Stimulated activated CD4-positive, alpha-beta T cell treated with anti-CD3 and anti-CD28 coated beads, TNF-alpha, amount 100 ng/mL, for 1 hour (primary cell): ENCODE data around the gene PACRG.

Experiments used
- DNase-seq, 3 donors: peaks; one replicate each; pipeline ENCODE4 v3.0.0-alpha.2; 2020; ENCODE audit warnings: low read depth in 3 of 3, low spot score in 1 of 3

The PACRG gene

DNA sequence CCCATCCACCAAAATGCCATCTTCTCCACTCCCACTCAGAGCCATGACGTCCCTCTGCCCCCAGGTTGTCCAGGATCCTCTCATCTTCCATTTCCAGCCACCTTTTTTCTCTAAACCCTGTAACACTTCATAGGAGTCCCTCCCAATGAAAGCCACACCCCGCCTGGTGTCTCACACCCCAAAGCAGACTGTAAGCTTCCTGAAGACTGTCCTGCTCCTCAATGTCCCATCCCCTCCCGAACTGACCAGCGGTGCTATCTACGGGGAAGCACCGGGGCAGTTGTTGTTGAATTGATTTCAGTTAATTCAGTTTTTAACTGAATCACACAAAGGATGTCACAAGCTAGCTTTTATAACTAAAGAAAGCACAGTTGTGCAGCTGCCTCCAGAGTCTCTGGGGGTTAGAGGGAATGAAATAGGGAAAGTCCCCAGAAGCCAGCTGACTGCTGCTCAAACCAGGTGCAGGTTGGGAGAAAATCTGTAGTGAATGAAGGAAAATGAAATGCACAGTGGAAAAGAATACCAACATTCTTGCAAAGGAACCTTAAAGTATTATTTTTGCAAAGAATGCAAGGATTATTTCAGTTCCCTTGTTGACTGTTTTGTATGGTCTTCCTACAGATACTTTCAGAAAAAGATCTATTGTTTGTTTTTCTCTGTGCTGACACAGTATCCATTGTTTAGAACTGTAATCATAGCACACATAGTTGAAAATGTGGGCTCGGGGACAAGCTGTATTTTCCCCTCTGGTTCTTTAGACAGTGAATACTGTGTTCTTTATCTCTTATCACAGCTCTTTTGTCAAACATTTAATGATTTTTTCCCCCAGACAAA, 464.1 kb downstream of the PACRG start:
- no peak for DNase-seq

DNA sequence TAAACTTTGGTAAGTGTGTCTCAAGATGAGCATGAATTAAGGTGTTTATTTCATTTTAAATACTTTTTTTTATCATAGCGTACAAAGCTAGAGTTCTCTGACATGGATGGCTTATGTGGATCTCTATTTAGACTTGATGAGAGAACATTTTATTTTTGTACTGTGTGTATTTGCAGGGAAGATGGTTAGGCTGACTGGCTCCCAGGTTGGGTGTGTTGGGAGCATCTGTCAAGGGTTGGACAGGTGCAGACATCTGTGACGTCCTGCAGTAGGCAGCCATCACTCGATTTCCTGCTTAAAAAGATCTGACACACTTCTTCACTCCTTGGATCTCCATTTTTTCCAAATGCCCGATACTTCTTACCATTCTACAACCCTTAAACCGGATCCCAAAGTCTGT, 464.8 kb downstream of the PACRG start:
- DNase-seq = no peak

DNA sequence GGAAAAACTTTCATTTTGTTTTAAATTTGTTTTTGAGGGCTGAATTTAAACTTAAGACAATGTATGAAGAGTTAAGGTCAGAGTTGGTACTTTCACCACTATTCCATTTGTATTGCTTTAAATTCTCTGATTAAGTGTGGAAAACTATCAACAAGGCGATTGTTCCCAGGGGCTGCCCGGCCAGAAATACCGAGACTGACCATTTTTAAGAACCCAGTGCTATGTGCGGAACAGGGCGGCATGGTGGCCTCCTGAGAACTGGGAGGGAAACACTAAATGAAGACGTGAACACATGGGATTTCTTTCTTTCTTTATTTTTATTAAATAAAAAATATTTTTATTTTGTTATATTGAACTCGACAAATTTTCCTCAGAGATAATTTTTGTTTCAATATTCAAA, 465.6 kb downstream of the PACRG start:
- DNase-seq = no peak

DNA sequence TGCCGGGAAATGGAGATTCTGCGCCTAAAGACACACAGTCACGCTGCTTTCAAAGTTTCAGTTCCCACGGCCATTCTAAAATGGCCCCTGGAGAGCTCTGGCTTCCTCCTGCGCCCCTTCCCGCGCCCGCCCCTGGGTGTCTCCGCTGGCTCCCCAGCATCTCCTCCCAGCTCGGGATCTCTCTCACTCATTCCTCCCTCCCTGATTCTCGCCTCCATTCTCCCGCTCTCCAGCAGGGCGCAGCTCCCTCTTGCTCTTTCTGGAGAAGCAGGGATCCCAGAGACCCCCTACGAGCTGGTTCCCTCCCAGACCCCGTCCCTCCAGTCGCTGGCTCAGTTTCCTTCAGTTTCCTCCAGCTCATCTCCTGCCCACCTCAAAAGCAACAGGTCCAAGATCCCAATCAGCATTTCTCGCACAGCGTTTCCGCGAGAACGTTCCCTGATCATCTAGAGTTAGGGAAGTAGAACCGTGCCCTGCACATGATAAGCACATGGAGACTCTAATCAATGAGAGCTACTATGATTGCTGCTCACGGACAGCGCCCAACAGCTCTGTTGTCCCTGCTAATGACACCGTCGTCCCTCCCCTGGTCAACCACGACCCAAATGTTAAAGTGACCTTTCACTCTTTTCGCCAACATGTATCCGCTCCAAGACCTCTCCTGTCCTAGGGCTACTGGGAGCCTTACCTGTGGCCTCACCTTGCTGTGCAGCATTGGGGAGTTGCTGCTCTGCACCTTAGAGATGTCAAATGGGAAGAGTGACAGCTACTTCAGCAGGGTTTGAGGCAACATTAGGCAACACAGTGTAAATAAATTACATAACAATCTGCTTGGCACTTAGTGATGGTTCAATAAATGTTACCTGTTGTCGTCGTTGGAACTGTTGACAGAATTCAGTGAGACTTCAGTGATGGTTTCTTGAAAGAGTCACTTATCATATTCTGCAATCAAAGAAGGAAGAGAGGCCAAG, 468.2 kb downstream of the PACRG start:
- DNase-seq = no peak

DNA sequence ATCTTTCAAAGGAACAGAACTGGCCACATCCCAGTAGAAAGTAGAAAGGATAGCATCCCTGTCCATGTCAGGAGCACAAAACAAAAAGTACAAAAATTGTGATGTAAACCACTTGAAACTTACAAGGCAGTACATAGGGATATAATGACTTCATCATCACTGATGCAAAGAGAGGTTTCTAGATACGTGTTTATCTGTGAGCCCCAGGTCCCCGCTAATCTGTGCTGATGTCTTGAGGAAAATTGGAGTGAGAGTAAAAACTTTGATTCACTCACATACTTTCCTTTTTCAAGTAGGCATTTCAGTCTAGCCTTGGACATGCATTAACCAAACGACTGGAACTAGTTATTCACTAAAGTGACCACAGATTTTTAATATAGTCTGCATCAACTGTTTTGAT, 470.1 kb downstream of the PACRG start:
- DNase-seq = no peak

DNA sequence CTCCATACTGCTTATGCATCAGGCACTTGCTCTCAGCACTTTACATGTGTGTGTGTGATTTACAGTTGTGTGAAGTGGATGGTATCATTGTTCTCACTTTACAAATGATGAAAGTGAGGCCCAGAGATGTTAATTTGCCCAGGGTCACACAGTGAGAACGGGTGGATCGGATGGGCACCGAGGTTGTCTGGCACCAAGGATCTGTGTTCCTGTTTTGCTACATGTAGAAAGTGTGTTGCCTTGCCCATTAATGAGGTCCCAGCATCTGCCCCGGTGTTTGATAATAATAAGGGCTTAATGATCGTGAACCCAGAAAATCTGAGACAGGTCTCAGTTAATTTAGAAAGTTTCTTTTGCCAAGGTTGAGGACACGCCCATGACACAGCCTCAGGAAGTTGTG, 470.6 kb downstream of the PACRG start:
- no peak for DNase-seq

DNA sequence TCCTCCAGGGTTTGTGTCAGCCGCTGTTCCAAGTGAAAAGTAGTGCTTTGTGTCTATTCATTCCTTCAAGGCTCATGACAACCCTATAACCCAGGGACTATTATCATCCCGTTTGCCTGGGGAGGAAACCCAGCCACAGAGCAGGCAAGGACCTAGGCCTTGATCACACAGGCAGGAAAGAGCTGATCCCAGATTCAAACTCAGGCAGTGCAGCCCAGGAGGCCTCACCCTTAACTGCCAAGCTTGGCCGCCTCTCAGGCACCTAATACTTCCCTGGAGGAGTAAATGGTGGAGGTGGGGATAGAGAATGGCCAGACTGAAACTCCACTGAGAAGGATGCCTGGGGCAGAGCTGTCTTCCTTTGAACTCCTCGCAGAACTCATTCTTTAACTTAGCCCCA, 471.6 kb downstream of the PACRG start:
- DNase-seq = no peak

DNA sequence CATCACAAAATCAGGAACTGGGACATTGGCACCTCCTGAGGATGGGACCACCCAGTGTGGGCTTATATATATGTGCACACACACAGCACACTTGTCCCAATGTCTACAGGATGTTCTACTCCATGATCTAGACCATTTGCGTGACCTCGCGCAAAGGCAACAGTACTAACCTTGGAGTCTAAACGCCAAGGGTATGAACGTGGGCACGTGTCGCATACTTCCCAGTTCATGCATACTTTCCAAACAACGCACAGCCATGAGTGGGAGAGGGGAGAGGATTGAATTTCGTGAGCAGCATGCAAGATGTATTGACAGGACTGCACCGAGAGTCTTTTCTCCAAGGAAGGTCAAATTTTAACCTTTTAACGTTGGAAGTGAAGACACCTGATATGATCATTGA, 472.5 kb downstream of the PACRG start:
- DNase-seq = no peak

DNA sequence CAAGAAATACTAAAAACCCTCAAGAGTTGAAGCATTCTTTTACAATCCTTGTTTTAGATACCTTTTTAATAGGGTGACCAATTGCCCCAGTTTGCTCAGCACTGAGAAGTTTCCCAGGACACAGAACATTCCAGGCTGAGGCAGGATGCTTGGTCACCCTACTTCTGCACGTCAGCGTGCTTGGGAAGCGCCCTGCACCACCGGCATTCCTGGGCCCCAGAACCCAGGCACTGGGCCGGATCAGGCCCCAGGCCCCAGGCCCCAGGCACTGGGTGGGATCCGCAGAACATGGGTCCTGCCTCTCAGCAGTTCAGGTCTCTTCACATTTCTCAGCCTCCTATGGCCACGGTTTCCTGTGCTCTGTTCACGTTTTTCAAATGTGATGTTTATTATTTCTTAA, 472.9 kb downstream of the PACRG start:
- no peak for DNase-seq

DNA sequence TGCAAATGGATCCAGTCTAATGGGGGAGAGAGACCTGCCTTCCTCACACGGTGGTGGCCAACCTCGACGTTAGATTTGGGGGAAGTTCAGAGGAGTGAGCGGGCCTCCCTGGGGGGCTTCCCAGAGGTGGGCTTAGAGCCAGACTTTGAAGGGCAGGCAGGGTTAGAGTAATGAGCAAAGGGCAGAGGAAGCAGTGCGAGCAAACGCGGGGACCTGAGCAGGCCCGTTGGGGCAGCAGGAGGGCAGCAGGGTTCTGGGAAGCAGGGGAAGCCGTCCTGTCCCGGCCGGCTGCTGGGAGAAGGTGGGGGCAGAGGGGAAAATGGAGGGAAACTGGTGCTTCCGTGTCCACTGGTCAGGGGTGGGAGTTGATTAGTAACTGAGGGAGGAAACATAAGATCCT, 474.1 kb downstream of the PACRG start:
- no peak for DNase-seq

DNA sequence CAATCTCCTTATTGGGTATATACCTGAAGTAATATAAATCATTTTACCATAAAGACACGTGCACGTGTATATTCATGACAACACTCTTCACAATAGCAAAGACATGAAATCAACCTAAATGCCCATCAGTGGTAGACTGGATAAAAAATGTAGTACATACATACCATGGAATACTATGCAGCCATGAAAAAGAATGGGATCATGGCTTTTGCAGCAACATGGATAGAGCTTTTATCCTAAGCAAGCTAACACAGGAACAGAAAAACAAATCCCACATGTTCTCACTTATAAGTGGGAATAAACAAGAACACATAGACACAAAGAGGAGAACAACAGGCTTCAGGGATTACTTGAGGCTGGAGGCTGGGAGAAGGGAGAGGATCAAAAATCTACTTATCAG, 478.4 kb downstream of the PACRG start:
- no peak for DNase-seq

DNA sequence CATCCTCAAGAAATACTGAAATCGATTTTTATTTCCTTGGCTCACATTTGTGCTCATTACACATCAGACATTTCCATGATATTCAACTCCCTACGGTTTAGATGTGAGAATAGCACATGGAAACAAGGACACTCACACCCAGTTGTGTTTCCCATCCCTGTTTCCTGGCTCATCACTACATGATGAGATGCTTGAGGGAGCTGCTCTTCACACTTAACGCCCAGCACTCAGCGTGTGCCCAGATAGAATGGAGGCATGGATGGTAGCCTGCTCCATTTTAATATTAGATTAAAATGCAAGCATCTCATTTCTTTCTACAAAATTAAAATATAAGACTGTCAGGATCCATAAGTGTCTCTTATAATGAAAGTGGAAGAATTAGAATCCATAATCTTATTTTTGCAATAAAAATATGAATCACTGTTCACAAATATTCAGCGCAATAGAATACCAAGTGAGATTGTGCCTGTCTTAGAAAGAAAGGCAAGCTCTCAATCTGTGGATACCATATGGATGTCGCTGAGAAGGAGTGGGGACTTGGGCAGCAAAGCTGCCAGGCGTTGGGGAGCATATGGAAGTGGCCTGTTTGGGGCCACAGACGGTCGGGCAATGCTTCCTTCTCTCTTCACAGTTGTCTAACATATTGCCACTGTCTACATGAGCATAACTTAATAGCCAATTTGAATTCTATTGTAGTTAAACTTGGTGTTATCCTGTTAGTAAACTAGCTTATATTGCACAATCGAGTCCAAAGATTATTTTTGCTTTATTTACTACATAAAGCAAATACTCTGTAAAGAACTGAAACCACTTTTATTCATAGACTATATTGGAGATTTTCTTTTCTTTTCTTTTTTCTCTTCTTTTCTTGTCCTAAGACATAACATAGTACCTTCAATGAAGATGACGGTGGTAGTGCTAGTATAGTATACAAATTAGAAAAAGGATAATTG, 479.9 kb downstream of the PACRG start:
- DNase-seq = no peak

DNA sequence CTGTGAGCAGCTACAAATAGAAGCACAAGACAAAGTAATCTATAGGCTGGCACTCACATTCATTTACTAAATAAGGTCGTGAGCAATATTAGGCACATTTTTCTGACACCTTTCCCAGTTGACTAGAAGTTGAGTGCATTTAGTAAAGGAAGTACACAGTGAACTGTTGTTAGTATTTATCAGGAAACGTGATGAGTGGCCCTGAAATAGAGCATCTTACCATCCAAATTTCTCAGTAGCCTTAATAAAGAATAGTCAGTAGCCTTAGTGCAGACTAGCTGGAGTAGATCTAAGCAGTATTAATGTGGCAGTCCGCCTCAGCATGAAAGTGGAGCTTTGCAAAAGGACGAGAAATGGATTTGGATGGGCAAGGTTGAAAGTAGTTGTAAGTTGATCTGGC, 481.2 kb downstream of the PACRG start:
- DNase-seq = no peak

DNA sequence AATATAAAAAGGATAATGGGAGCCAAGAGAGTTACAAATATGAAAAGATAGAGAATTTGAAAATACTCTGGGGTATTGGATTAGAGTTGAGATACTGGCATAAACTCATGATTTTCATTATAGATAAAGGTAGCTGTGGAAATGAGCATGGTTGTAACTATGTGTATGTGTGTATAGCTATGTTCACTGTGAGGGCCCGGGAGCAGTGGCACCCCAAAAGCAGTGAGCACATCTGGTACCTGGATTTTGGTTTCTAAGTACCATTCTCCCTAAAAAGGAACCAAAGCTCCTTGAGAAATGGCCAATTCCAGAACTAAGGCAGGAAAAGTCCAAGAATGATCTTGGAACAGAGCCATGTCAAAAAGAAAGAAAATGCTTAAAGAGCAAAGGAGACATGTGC, 484.3 kb downstream of the PACRG start:
- no peak for DNase-seq

DNA sequence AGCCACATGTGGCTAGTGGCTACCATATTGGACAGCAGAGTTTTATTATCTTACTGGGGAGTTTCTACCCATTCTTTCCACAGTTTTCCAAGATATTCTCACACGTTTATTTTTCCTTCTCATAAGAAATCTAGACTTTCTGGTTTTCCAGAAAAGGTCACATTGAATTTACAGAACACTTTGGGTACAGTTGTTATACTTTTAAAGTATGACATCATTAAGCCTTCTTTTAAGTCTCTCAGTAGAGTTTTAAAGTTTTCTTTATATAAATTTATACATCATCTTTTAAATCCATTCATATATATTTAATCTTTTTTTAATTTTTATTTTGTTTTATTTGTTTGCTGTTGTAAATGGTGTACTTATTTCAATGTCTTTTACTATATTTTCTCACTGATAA, 486.5 kb downstream of the PACRG start:
- no peak for DNase-seq

DNA sequence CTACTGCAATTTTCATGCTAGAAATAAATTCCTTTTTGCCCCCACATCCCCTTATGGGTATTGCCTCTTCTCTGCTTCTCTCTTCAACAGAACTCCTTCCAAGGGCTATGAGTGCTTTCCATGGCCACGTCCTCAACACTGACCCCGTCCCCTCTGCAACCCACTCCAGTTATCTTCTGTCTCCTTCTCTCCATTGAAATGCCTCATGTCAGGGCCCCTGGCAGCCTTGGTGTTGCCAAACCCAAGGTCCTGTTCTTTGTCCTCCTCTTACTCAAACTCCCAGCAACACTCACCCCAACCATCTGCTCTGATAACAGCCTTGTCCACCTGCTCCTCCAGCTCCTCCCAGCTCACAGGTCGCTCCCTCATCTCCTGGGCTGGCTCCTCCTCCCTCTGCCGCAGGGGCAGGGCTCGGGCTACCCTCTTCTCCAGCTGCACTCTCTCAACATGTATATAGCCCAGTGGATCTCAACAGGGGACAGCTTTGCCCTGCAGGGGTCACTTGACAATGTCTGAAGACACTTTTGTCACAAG, 490.7 kb downstream of the PACRG start:
- DNase-seq = no peak

DNA sequence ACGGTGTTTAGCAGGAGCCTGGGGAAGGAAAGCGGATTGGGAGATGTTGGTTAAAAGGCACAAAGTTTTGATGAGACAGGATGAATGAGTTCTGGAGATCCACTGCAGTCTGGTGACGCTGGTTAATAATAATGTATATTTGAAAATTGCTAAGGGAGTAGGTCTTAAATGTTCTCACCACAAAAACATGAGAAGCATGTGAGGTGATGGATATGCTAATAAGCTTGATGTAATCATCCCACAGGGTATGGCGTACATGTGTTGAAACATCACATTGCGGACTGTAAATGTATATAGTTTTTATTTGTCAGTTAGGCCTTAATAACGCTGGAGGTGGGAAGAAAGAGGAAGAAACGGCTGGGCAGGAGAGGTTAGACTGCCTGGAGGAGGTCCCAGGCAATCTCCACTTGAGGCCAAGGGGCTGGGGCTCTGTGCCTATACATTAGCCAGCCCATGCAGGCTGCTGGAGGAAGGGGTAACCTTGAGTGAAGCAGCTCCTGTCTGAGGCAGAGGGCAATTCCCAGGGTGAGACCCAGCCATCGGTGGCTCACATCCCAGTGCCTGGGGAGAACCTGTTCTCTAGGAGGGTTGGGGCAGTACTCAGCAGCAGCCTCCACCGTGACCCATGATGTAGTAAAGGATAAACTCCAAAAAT, 498.5 kb downstream of the PACRG start:
- no peak for DNase-seq

DNA sequence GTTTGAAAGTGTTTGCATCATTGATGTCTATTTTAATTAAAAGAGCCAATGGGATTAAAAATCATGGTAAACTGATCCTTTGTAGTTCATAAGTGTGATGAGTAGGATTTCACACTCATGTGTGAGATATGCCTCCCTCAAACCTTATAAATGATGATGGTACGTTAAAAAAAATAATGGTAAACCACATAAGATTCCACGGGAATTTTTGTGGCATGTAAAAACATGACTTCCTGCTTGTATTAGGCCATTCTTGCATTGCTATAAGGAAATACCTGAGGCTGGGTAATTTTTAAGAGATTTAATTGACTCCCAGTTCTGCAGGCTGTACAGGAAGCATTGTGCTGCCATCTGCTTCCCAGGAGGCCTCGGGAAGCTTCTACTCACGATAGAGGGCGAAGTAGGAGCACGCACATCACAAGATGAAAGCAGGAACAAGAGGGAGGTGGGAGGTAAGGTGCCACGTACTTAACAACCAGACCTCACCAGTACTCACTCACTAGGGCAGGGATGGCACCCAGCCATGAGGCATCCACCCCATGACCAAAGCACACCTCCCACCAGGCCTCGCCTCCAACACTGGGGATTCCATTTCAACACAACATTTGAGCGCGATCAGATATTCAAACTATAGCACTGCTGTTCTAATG, 499.2 kb downstream of the PACRG start:
- DNase-seq = no peak

DNA sequence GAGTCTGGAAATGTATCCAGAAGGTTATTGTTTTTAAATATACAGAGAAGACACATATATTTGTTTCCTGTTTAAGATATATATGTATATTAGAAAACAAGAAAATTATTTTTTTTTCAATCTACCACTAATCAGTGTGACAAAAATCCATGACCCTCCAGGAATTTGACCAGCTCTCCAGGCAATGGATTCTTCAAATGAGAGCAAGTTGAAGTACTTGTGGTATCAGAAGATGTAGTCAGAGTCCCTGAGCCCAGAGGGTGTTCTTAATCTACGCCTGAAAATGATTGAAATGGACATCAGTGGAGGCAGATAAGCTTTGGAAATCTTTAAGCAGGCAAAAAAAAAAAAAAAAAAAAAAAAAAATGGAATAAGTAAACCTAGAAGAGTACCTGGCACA, 500.3 kb downstream of the PACRG start:
- no peak for DNase-seq

DNA sequence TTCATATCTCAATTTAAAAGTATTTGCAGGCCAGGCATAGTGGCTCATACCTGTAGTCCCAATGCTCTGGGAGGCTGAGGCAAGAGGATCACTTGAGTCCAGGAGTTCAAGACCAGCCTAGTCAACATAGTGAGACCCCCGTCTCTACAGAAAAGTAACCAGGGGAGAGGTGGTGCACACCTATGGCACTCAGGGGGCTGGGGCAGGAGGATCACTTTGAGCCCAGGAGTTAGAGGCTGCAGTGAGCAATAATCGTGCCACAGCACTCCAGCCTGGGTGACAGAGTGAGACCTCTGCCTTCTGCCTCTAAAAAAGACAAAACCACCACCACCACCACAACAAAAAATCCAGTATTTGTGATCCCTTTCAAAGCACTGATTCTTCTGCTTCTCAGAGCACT, 501.3 kb downstream of the PACRG start:
- DNase-seq = no peak
